IPS-NIHi11 (cell line): Measurements from ENCODE around the gene ARFGEF2.

Experiments used
- DNase-seq: peaks from one replicate; pipeline ENCODE4 v3.0.0; 2012; ENCODE audit warnings: mixed read lengths, low spot score

ARFGEF2 gene

DNA sequence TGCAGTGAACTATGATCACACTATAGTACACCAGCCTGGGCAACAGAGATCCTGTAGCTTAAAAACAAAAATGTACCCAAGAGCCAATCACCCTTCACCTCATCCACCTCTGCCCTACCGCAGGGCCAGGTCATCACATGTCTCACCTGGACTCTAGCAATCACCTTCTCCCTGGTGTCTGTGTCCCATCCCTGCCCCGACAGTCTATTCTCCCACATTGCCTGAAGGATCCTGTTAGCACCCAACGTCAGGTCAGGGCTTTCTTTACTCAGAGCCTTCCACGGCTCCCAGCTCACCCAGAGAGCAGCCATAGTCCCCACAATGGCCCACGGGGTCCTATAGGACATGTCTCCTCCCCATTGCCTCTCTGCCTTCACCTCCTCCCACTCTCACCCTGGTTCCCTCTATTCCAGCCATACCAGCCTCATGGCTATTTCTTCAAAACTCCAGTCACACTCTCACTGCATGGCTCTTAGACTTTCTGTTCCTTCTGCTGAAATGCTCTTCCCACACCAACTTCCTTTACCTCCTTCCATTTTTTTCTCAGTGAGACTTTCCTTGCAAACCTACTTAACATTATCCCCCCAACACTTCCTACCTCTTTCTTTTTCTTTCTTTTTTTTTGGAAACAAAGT lies 22.5 kb upstream of the ARFGEF2 start:
- DNase-seq, result no peak

DNA sequence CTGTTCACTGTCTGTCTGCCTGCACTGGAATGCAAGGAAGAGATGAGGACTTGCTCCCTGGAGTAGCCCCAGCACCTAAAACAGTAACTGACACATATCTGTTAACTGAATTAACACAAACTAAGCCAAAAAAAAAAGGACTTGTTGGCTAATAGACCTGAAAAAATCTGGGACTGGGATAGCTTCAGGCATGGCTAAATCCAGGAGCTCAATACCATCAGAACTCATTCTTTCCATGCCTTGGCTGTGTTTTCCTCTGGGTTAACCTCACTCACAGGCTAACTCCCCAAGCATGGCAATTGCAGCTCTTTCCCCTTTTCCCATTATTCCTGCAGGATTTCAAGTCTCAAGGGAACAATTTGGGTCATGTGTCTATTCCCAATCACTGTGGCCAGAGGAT lies 21.6 kb upstream of the ARFGEF2 start:
- no peak for DNase-seq

DNA sequence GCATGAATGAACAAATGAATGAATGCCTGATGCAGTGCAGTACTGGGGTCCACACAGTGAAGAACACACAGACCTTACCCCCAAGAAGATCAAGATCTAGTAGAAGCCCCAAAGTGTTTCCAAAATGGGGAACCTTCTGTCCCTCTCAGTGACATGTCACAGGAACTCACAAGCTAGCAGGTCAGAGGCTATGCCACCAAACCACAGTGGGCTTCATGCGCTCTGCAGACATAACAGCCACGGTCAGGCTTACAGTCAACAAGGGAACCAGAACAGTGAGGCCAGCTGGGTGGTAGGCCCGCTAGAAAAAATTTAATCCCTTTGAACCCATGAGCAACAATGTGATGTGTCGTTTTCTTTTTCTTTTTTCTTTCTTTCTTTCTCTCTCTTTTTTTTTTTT lies 20.2 kb upstream of the ARFGEF2 start:
- DNase-seq, result no peak

DNA sequence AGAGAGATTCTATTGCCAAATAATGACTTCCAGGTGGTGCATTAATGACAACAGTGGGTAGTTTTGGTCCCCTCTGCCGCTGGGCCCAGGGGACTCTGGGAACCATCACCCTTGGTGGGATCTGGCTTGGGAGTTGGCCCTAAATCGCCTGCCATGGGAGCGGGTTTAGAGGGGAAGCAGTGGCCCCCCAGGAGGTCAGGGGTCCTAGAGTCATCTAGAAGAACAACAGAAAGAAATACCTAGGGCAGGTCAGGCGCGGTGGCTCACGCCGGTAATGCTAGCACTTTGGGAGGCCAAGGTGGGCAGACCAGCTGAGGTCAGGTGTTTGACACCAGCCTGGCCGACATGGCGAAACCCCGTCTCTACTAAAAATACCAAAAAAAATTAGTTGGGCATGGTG lies 17.8 kb upstream of the ARFGEF2 start:
- DNase-seq, result no peak

DNA sequence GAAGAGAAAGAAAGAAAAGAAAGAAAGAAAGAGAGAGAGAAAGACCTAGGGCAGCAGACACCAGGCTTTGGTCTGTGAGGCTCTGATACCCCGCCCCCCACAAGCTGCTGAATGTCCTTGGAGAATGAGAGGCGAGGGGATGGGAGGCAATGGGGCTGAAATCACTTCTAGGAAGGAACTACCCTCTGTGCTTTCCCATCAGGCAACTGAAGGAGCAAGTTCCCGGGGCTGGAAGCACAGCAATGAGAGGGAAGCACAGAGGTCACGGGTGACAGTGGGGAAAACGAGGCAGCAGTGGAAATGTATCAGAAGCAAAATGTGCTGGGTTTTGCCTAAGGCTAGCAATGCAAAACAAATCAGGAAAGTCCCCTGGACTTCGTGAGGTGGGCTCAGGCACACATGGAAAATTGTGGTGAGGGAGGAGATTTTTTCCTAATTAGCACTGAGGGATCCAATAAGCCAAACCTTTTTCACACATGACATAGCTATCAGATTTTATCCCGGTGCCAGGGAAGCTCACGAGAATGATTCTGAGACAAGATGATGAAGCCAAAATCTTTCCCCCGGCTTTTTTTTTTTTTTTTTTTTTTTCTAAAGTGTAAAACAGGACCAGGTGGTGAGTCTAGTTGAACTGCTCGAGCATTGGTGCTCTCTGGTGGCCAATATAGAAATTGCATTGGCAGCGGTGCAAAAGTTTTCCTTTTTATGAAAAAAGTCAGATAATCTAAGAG lies 16.8 kb upstream of the ARFGEF2 start:
- DNase-seq, result peak; percentile 80

DNA sequence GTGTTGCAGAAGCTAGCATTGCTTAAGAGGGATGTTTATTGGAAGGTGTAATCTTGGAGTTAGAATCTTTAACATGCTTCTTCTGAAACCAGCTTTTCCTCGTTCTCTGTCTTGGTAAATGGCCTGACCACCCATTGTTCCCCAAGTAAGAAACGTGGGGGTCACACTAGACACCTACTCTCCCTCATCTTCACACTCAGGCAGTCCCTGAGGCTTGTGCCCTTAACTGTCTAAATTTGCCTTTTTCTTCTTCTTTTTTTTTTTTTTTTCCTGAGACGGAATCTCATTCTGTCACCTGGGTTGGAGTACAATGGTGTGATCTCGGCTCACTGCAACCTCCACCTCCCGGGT lies 16.2 kb upstream of the ARFGEF2 start:
- DNase-seq, result no peak

DNA sequence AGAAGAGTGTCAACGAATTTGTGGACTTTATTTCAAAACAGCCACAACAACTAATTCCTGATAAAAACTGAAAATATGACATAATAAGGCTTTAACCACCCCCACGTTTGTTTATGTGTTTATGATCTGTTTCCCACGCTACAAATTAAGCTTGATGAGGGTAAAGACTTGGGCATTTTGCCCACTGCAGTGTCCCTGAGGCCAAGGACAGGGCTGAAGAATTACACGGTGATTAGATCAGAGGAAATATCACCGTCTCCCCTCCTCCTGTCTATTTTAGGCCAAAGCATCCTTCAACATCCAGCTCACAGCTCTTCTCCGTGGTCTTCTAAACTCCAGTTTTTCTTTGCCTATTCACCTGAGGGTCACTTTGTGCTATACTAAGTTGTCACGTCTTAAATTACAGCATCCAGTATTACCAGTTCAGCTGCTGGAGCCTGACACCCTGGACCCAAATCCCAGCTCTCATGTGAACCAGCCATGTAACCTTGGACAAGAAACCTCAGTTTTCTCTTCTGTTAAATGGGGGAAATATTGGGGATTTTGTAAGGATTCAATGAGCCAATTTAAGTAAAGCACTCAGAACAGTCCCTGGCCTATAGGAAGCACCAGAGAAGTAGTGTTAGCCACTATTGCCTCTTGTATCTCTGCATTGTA lies 15.2 kb upstream of the ARFGEF2 start:
- DNase-seq, result no peak

DNA sequence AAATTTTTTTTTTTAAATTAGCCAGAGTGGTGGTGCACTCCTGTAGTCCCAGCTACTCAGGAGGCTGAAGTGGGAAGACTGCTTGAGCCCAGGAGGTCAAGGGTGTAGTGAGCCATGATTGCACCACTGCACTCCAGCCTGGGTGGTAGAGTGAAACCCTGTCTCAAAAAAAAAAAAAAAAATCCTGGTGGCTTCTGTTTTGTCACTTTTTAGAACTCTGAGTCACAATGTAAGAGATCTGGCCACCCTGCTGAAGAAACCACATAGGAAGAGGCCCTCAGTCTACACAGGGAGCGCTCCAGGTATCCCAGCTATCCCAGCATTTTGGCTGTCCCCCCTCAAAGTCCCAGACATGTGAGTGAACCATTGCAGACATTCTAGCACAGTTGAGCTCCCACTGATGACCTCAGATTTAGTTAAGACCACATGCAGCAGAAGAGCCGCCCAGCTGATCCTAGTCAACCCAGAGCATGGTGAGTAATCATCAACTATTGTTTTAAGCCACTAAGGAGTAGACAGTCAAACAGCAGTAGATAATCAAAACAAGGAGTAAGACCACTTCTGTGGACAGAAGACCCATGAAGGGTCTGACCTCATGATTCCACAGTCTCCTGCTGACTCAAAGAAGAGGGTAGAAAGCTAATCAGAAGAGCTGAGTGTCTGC lies 12.7 kb upstream of the ARFGEF2 start:
- DNase-seq, result no peak

DNA sequence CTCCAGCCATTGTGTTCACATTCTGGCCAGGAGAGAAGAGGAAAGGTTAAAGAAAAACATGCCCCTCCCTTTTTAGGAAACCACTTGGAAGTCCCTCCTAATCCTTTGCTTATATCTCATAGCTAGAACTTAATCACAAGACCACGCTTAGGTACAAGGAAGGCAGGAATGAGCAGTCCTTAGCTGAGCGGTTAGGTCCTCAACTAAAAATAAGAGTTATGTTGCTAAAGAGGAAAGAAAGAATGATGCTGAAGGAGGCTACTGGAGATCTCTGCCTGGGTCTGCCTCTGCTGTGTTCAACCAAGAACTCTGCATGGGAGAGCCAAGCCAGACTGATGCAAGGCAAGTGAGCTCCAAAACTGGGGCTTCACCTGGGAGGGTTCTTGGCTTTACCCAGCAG lies 11.6 kb upstream of the ARFGEF2 start:
- DNase-seq, result no peak

DNA sequence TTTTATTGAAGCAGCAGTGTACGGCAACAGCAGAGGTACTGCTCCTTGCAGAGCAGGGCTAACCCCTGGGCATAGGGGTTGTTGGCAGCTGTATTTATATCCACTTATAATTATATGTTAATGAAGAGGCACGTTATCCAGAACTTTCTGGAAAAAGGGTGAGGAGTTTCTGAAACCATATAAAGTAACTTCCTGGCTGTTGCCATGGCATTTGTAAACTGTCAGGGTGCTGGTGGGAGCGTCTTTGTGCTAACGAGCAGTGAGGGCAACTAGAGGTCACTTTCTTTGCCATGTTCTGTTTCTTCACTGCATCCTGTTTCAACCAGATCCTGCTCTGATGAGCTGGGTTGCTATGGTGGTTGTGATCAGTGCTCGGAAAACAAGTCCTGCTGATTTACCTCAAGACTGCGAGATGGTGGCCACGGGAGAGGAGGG lies 11.1 kb upstream of the ARFGEF2 start:
- no peak for DNase-seq

DNA sequence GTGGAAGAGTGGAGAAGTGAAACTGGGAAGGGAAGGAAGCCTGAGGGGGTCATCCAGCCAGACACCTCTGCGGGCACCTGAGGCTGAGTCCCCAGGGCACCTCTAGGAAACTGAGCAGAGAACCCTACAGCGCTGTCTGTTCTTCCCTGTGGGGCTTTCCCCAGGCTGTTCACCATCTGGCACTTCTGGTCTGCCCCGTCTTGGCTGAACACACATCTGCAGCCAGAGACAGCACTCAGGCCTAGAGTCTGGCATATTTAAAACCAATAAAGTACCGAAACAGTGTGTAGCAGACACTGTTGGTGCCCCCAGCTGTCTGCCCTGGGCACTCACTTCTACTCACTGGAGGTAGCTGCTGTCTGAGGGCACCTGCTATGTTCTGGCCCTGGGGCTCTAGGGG lies 9.4 kb upstream of the ARFGEF2 start:
- no peak for DNase-seq

DNA sequence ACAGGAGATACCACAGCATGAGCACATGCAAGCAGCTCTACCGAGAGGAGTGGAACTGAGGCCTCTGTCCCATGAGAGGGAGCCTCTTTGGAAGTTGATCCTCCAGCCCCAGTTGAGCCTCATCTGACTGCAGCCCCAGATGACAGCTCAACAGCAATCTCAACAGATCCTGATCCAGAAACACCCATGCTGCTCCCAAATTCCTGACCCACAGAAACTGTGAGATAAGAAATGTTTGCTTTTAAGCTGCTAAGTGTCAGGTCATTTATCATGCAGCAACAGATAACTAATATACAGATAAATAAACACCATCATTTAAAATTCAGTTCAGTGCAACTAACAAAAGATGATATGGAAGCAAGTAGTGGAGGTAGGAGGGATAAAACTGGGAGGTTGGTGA lies 4.8 kb upstream of the ARFGEF2 start:
- no peak for DNase-seq

DNA sequence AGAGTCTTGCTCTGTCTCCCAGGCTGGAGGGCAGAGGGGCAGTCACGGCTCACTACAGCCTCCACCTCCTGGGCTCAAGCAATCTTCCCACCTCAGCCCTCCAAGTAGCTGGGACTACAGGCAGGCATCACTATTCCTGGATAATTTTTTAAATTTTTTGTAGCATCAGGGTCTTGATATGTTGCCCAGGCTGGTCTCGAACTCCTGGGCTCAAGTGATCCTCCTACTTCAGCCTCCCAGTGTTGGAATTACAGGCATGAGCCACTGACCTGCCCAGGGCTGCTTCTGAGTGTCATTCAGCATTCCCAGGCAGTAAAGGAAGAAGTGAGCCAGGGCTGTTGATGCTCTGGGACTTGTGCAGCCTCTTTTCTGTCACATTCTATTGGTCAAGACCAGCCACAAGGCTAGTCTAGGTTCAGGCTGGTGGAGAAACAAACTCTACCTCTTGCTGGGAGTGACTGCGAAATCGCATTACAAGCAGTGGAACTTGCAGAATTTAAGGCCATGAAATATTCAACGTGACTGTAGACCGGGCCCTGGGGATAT lies 2.1 kb upstream of the ARFGEF2 start:
- DNase-seq, result no peak

DNA sequence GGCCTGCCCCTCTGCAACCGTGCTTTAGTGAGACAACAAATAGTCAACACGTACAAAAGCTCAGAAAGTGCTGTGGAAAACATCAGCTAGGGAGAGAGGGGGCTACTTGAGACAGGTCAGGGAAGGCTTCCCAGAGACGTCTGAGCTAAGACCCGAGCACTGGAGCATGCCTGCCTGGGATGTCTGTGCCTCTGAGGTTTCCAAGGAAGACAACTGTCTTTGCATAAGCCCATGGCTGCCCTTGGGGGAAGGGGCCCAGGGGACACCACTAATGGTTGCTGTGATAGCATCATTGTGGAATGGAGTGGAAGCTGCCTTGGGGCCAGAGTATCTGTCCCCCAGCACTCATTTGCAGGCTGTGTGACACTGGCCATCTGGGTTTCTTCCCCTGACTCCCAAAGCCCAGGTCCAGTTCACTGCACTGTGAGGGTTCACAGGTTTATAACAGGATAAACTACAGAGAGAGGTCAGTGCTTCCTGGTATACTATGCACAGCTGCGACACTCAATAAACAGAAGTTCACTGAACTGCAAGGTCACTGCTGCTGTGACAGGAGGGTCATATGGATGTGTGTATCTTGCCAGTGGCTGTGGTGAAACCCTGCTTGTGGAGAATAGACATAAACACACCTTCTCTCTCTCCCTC lies 1.5 kb upstream of the ARFGEF2 start:
- no peak for DNase-seq

DNA sequence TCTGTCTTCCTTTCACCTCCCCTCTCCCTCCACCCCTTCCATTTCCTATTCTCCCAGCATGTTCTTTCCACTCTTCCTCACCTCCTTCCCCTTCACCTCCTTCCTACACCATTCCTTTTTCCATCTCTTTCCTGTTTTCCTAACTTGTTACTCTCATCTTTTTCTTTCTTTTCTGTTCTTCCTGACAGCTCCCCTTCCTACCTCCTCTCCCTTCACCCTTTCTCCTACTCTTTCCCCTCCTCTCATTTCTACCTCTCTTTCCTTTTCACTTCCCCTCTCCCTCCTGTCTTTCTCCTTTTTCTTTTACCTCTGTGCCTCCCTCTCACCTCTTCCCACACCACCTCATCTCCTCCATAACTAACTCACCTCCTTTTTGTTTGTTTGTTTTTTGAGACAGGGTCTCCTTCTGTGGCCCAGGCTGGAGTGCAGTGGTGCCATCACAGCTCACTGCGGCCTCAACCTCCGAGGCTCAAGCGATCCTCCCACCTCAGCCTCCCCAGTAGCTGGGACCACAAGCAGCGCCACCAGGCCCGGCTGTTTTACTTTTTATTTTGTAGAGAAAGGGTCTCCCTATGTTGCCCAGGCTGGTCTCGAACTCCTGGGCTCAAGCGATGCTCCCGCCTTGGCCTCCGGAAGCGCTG lies 864 bp upstream of the ARFGEF2 start:
- no peak for DNase-seq

DNA sequence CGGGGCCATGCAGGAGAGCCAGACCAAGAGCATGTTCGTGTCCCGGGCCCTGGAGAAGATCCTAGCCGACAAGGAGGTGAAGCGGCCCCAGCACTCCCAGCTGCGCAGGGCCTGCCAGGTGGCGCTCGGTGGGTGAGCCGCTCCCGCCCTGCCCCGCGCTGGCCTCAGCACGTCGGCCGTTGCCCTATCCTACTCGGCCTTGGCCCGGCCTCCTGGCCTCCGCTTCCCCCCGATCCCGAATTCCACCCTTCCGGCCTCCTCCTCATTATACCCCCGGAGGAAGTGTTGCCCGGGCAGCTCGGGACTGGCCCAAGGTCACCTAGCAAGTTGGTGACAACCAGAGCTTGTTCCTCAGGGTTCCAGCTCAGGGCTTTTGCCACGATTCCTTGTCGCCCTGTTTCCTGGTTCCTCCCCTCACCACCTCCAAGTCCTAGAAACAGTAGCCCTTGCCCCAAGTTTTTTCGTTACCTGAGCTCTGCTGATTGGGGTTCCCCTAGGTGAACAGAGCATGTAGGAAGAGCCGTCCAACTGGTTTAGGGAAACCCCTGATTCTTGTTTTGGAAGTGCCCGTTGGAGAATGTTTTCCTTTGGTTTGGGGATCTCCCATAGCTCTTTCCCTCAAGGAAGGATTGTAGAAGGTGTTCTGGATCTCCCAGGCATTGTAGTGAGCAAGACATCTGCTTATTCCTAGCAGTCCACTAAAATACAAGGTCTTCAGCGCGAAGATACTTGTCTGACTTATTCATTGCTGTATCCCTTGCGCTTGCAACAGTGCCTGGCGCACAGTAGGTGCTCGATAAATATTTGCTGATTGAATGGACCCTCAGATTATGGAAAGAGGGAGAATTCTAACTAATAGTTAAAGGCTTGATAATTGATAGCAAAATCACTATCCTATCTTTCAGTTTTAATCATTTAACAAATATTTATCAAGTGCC lies 641 bp downstream of the ARFGEF2 start:
- DNase-seq, result peak; percentile 85

DNA sequence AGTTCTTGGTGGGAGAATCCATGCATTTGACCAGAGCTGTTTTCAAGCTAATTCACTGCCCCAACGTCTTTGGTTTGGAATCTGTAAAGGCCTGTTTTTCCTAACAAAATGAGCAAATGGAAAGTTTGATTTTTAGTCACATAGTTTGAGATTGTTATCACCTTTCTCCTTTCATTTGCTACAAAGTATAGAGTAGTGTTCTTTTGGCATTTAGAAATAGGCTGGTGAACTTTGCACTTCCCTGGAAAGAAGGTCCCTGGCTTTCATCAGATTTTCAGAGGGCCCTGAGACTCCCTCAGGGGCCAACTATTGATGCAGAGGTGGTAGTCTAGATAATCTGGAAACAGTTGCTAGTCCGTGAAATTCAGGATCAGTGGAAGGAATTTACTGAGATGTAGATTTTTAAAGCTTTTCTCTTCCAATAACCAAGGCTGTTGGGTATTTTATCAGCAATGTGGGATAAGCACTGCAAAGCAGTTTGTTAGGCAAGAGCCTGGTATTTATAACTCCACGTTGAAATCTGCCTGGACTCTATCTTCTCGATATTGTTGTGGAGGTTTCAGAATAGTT lies 1.7 kb downstream of the ARFGEF2 start:
- no peak for DNase-seq

DNA sequence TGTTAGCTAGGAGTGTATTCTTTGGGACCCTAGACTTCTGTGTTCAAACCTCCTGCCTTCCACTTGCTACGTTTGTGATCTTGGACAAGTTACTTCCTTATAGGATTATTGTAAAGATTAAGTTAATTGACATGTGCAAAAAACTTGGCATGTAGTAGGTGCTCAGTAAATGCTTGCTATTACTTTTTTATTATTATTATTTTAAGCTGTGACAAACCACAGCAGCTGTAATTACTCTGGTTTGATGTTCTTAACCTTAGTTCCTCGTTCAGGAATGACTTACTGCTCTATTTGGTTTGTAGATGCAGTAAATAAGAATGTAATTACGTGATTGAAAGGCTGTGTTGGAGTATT lies 3.2 kb downstream of the ARFGEF2 start:
- DNase-seq, result no peak

DNA sequence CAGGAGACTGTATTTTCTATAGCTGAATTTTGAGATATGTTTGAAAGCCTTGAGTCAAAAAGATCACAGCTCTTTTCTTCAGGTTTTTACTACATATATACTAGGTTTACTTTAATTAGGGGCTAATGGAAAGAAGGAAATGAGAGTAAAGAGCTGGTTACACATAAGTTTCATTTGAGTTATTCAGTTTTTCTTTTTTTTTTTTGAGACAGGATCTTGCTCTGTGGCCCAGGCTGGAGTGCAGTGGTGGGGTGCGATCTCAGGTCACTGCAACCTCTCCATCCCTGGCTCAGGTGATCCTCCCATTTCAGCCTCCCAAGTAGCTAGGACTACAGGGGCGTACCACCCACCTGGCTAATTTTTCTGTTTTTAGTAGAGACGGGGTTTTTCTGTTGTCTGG lies 4.8 kb downstream of the ARFGEF2 start:
- DNase-seq, result no peak

DNA sequence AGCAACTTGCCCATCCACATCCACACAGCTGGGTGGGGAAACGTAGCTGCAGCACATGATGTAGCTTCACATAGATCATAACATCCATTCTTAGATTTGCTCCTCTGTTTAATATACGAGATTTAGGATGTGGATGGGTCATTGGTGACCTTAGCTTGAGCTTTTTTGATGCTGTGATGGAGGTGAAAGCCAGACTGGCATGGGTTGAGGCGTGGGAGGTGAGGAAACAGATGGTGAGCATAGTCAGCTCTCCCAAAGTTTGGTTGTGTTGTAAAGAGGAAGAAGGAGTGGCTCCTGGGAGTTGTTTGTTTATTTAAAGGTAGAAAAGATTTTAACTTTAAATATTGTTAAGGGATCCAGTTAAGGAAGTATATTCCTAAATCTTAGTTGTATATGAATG lies 5.3 kb downstream of the ARFGEF2 start:
- DNase-seq, result no peak
